Mononuclear cell (primary cell): ENCODE data around the gene CCL23. TPM values are rescaled to one million over a fixed set of nuclear protein-coding genes. Genes with fewer than 3 reads are reported as not detected.

Experiments used
- H3K27me3 ChIP-seq: 2 replicates; pipeline ENCODE4 v1.6.0; 2011; ENCODE audit warnings: low read length, control low read depth; ENCODE audit not compliant: insufficient read depth
- H3K4me1 ChIP-seq: 2 replicates; pipeline ENCODE4 v1.5.1; 2011; ENCODE audit warnings: mild to moderate bottlenecking, low read length, control low read depth; ENCODE audit not compliant: insufficient read depth
- H3K4me3 ChIP-seq: 2 replicates; pipeline ENCODE4 v1.5.1; 2011; ENCODE audit warnings: mild to moderate bottlenecking, low read length, moderate library complexity
- H3K9me3 ChIP-seq: 2 replicates; pipeline ENCODE4 v1.5.1; 2011; ENCODE audit warnings: low read depth, mild to moderate bottlenecking, control low read depth, low read length
- total RNA-seq: library from RNA; depleted of rRNA; stranded (reverse); fragments of >200 nt; gene quantifications from one replicate; pipeline ENCODE4 v1.2.3, GENCODE V29; 2012

Gene CCL23
- total RNA-seq, 1 donor = not detected

DNA sequence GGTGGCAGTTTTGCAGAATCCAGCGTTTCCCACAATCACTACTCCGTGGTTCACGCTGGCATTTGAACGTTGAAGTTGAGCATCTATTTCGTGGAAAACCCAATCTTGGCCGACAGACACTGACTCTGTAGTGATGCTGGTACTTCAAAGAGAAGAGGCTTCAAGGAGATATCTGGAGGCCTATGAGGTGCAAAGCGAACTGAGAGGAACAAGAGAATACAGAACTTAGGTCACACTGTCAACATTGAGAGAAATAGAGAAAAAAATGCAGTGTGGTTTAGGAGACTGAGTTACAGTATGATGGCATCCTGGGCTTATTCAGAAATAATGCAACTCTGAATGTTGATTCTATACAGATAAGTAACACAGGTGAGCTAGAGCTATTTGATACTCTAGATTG lies 52.5 kb downstream of the CCL23 start:
- no peaks in the 10 kb centered on the region for H3K9me3 ChIP-seq
- no peaks in the 10 kb centered on the region for H3K27me3 ChIP-seq
- no peak overlapping the region for H3K4me3 ChIP-seq
- peaks cover 5% of the 10 kb centered on the region for H3K4me1 ChIP-seq

DNA sequence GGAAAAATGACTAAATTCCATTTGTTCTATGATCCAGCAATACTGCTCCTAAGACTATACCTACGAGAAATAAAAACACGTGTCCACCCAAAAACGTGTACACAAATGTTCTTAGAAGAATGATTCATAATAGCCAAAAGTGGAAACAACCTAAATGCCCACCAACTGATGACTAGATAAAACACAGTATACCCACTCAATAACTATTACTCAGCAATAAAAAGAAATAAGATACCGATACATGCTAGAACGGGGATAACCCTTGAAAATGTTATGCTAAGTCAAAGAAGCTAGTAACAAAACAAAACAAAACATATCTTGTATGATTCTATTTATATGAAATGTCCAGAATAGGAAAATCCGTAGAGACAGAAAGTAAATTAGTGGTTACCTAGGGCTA lies 54.1 kb downstream of the CCL23 start:
- no peaks in the 10 kb centered on the region for H3K4me1 ChIP-seq
- H3K9me3 ChIP-seq = no peaks in the 10 kb centered on the region
- H3K4me3 ChIP-seq = no peak overlapping the region
- H3K27me3 ChIP-seq = peaks cover 4% of the 10 kb centered on the region

Other genes starting within 250 kb of the CCL23 start
- gene MMP28, start 222.3 kb downstream of the CCL23 start, total RNA-seq = 8.1 TPM
- gene TAF15, start 208.5 kb downstream of the CCL23 start, total RNA-seq = 72.4 TPM
- 0.63 TPM for gene HEATR9, start 149.1 kb downstream of the CCL23 start, total RNA-seq
- 139 TPM for gene CCL5, start 137.6 kb downstream of the CCL23 start, total RNA-seq
- not detected for gene RDM1, start 87.2 kb downstream of the CCL23 start, total RNA-seq
- gene LYZL6, start 74.3 kb downstream of the CCL23 start, total RNA-seq = not detected
- not detected for gene CCL16, start 36.5 kb downstream of the CCL23 start, total RNA-seq
- gene CCL14, start 31.2 kb downstream of the CCL23 start, total RNA-seq = not detected
- not detected for gene CCL15, start 16.4 kb downstream of the CCL23 start, total RNA-seq
- gene CCL18, start 46.3 kb upstream of the CCL23 start, total RNA-seq = 0.31 TPM
- gene CCL3, start 72.2 kb upstream of the CCL23 start, total RNA-seq = 1,287 TPM
- gene CCL4, start 85.9 kb upstream of the CCL23 start, total RNA-seq = 482 TPM
- not detected for gene TBC1D3B, start 158.7 kb upstream of the CCL23 start, total RNA-seq
- 169 TPM for gene CCL3L1, start 178.8 kb upstream of the CCL23 start, total RNA-seq
- gene CCL4L2, start 193.1 kb upstream of the CCL23 start, total RNA-seq = 7.9 TPM
- gene TBC1D3I, start 246.6 kb upstream of the CCL23 start, total RNA-seq = not detected